GM19463 (cell line): ENCODE data around the gene COG5.
"Not testable (repeated sequence)": the region's sequence is repeated elsewhere in the genome, so short reads cannot be mapped to it uniquely, and the experiment has no call there.

Source experiments
- ATAC-seq: cut with Tn5 transposase; IDR thresholded peaks from one replicate; pipeline ENCODE4 v1.9.1; 2021; ENCODE audit warnings: mild to moderate bottlenecking, moderate library complexity; ENCODE audit not compliant: unreplicated experiment

The COG5 gene

GRCh38 chr7:107233174-107233573, 330.5 kb downstream of the COG5 start:
- ATAC-seq: peak; percentile 86

- ATAC-seq: no peak
These were observed 331.1 kb downstream of the COG5 start for GRCh38 chr7:107232568-107233090.

- no peak for ATAC-seq
These were observed 333.4 kb downstream of the COG5 start for GRCh38 chr7:107230334-107230733.

GRCh38 chr7:107228291-107228690, 335.4 kb downstream of the COG5 start:
- ATAC-seq: no peak

- no peak for ATAC-seq
These were observed 339.1 kb downstream of the COG5 start for GRCh38 chr7:107224374-107225223.

- ATAC-seq: not testable (repeated sequence)
These were observed 342.9 kb downstream of the COG5 start for GRCh38 chr7:107220806-107221205.

GRCh38 chr7:107220356-107220755, 343.4 kb downstream of the COG5 start:
- no peak for ATAC-seq

- ATAC-seq: no peak
These were observed 344.0 kb downstream of the COG5 start for GRCh38 chr7:107219563-107220244.

GRCh38 chr7:107213945-107214344, 349.8 kb downstream of the COG5 start:
- no peak for ATAC-seq

- no peak for ATAC-seq
These were observed 350.4 kb downstream of the COG5 start for GRCh38 chr7:107213193-107213788.

GRCh38 chr7:107212725-107213124, 351.0 kb downstream of the COG5 start:
- ATAC-seq: no peak

GRCh38 chr7:107210400-107210799, 353.3 kb downstream of the COG5 start:
- ATAC-seq: no peak

GRCh38 chr7:107209565-107209964, 354.2 kb downstream of the COG5 start:
- no peak for ATAC-seq

GRCh38 chr7:107208563-107208962, 355.2 kb downstream of the COG5 start:
- ATAC-seq: no peak

GRCh38 chr7:107208024-107208521, 355.6 kb downstream of the COG5 start:
- no peak for ATAC-seq

- ATAC-seq: no peak
These were observed 356.3 kb downstream of the COG5 start for GRCh38 chr7:107207459-107207858.

GRCh38 chr7:107206706-107207105, 357.0 kb downstream of the COG5 start:
- ATAC-seq: no peak

- no peak for ATAC-seq
These were observed 357.6 kb downstream of the COG5 start for GRCh38 chr7:107206136-107206535.

- no peak for ATAC-seq
These were observed 360.1 kb downstream of the COG5 start for GRCh38 chr7:107203607-107204006.

- ATAC-seq: no peak
These were observed 361.8 kb downstream of the COG5 start for GRCh38 chr7:107201795-107202450.
